Measurements from ENCODE around the gene RRM2. TPM values are rescaled to one million over a fixed set of nuclear protein-coding genes. Genes with fewer than 3 reads are reported as not detected.

The RRM2 gene
- polyA plus RNA-seq, 1 donor: 33.2 TPM

DNA sequence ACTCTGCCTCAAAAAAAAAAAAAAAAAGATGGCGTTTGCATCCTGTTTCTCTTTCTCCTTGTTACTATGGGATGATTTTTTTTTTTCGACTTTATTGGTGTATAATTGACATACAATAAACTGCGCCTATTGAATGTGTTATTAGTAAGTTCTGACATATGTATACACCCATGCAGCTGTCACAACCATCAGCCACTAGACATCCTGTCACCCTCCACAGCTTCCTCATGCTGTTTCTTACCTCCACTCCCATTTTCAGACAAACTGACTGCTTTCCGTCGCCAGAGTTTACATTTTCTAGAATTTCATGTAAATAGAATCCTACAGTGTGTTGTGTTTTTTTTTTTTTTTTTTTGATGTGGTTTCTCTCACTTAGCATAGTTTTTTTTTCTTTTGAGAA is 27.9 kb downstream of the RRM2 start:
- Histone ChIP-seq H3K4me1 (ENCODE audit: control insufficient read depth, insufficient read depth, low read length) (no peaks in the 10 kb centered on the region), H3K4me3 (ENCODE audit: low read length) (no peak overlapping the region), H3K36me3 (ENCODE audit: control insufficient read depth, insufficient read depth, low read length) (no peaks in the 10 kb centered on the region), H3K27me3 (ENCODE audit: control insufficient read depth, insufficient read depth, low read length) (no peaks in the 10 kb centered on the region), H3K27ac (ENCODE audit: low read length) (no peak overlapping the region), H3K9me3 (ENCODE audit: control insufficient read depth, low read depth, low read length) (no peaks in the 10 kb centered on the region)
- WGBS (ENCODE audit: insufficient coverage, low lambda C conversion rate): 100% methylated on average over 2 of the region's 5 CpGs
- DNase-seq: no peak

DNA sequence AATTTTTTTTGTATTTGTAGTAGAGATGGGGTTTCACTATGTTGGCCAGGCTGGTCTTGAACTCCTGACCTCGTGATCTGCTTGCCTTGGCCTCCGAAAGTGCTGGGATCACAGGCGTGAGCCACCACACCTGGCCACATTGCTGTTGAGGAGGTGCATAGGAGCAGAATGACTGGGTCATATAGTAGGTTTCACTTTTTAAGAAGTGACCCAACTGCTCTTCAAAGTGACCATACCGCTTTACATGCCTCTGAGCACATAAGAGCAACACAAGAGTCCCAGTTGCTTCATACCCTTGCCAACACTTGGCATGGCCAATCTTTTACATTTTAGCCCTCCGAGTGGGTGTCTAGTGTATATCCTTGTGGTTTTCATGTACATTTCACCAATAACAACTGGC is 28.9 kb downstream of the RRM2 start:
- Histone ChIP-seq H3K4me3 (ENCODE audit: low read length) (no peak overlapping the region), H3K27me3 (ENCODE audit: control insufficient read depth, insufficient read depth, low read length) (no peaks in the 10 kb centered on the region), H3K27ac (ENCODE audit: low read length) (no peak overlapping the region), H3K36me3 (ENCODE audit: control insufficient read depth, insufficient read depth, low read length) (no peaks in the 10 kb centered on the region), H3K4me1 (ENCODE audit: control insufficient read depth, insufficient read depth, low read length) (no peaks in the 10 kb centered on the region), H3K9me3 (ENCODE audit: control insufficient read depth, low read depth, low read length) (no peaks in the 10 kb centered on the region)
- DNase-seq: no peak
- WGBS (ENCODE audit: insufficient coverage, low lambda C conversion rate): no CpG with 5 or more reads among the region's 5 CpGs

DNA sequence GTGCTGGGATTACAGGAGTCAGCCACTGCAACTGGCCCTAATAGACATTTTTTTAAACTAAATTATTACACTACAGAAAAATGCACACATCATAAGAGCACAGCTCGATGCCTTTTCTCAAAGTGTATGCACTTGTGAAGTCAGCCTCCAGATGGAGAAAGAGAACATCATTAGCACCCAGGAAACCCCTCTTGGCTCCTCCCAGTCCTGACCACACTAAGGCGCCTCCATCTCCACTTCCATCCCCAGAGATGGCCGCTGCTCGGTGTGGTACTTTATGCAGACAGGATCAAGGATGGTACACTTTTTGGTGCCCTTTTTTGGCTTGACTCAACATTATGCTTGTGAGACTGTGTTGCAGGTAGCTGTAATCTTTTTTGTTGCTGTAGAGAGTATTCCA is 34.8 kb downstream of the RRM2 start:
- Histone ChIP-seq H3K27ac (ENCODE audit: low read length) (no peak overlapping the region), H3K9me3 (ENCODE audit: control insufficient read depth, low read depth, low read length) (no peaks in the 10 kb centered on the region), H3K27me3 (ENCODE audit: control insufficient read depth, insufficient read depth, low read length) (no peaks in the 10 kb centered on the region), H3K36me3 (ENCODE audit: control insufficient read depth, insufficient read depth, low read length) (no peaks in the 10 kb centered on the region), H3K4me1 (ENCODE audit: control insufficient read depth, insufficient read depth, low read length) (peaks cover 36% of the 10 kb centered on the region), H3K4me3 (ENCODE audit: low read length) (no peak overlapping the region)
- DNase-seq: no peak
- WGBS (ENCODE audit: insufficient coverage, low lambda C conversion rate): no CpG with 5 or more reads among the region's 4 CpGs

DNA sequence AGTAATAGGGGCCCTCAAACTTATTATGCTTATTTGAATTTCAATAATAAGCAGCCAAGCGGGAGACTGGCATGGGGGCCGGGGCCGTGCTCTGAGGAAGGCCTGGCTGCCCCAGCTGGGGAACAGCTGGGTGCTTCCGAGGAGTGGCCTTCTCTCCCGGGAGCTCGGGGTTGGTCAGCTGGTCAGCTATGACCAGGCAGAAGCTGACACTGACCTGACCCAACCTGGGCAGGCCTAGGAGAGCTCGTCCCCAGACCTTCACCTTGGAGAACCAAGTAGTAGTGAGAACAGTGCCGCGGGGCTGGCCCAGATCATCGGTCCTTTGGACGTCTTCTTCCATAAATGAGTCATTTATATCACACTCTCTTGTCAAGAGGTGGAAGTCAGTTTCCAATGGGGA is 36.1 kb downstream of the RRM2 start:
- H3K36me3 ChIP-seq (ENCODE audit: control insufficient read depth, insufficient read depth, low read length): no peaks in the 10 kb centered on the region
- no CpG with 5 or more reads among the region's 11 CpGs for WGBS (ENCODE audit: insufficient coverage, low lambda C conversion rate)
- H3K9me3 ChIP-seq (ENCODE audit: control insufficient read depth, low read depth, low read length): no peaks in the 10 kb centered on the region
- no peak overlapping the region for H3K4me3 ChIP-seq (ENCODE audit: low read length)
- no peaks in the 10 kb centered on the region for H3K27me3 ChIP-seq (ENCODE audit: control insufficient read depth, insufficient read depth, low read length)
- H3K27ac ChIP-seq (ENCODE audit: low read length): no peak overlapping the region
- no peak for DNase-seq
- peaks cover 47% of the 10 kb centered on the region for H3K4me1 ChIP-seq (ENCODE audit: control insufficient read depth, insufficient read depth, low read length)

DNA sequence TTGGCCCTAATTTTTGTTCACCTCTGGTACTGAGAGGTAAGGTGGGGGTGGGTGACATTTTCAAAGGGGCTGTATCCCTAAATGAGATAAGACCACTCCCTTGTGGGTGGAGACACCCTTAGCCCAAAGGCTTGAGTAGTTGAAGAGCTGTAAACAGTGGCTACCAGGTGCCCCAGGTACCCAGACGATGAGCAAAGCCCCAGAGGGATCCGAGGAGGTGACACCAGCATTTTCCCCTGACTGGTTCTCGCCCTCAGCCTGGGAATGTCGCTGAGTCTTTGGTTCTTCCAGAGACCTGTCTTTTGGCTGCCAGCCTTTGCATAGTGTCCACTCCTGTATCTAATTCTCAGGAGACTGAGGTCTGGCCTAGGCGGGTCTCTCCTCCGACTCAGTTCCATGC is 36.5 kb downstream of the RRM2 start:
- no peak overlapping the region for H3K4me3 ChIP-seq (ENCODE audit: low read length)
- H3K27ac ChIP-seq (ENCODE audit: low read length): peak overlapping the region; percentile 42
- no peaks in the 10 kb centered on the region for H3K36me3 ChIP-seq (ENCODE audit: control insufficient read depth, insufficient read depth, low read length)
- H3K27me3 ChIP-seq (ENCODE audit: control insufficient read depth, insufficient read depth, low read length): no peaks in the 10 kb centered on the region
- 80% methylated on average over 1 of the region's 6 CpGs for WGBS (ENCODE audit: insufficient coverage, low lambda C conversion rate)
- no peaks in the 10 kb centered on the region for H3K9me3 ChIP-seq (ENCODE audit: control insufficient read depth, low read depth, low read length)
- no peak for DNase-seq
- peaks cover 47% of the 10 kb centered on the region for H3K4me1 ChIP-seq (ENCODE audit: control insufficient read depth, insufficient read depth, low read length)

DNA sequence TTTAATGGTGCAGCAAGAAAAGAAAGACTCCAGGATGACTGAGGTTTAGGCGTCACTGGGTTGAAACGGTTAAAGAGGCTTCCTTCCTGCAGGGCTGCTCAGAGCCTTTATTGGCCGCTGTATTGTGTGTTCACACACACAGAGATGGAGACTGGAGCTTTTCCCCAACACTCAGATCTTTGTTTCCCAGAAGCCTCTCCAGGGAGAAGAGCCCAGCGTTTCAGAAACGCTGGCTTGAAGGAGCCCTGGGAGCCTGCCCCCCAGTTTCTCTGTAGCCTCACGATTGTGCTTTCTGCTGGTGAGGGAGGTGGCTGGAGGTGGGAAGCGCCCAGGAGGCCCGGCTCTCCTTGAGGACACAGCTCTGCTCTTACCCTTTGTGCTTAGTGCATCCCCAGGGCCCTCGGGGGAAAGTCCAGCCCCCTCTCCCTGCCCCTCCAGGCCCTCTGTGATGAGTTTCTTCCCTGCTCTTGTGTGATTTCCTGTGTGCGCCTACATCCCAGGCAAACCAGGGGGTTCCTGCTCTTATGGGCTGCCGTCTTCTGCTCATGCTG is 37.1 kb downstream of the RRM2 start:
- peak; percentile 66 to 85 for DNase-seq
- Histone ChIP-seq H3K4me3 (ENCODE audit: low read length) (no peak overlapping the region), H3K27ac (ENCODE audit: low read length) (peak overlapping the region; percentile 42), H3K9me3 (ENCODE audit: control insufficient read depth, low read depth, low read length) (no peaks in the 10 kb centered on the region), H3K36me3 (ENCODE audit: control insufficient read depth, insufficient read depth, low read length) (no peaks in the 10 kb centered on the region), H3K4me1 (ENCODE audit: control insufficient read depth, insufficient read depth, low read length) (peaks cover 47% of the 10 kb centered on the region), H3K27me3 (ENCODE audit: control insufficient read depth, insufficient read depth, low read length) (no peaks in the 10 kb centered on the region)
- WGBS (ENCODE audit: insufficient coverage, low lambda C conversion rate): 60% methylated on average over 1 of the region's 11 CpGs

DNA sequence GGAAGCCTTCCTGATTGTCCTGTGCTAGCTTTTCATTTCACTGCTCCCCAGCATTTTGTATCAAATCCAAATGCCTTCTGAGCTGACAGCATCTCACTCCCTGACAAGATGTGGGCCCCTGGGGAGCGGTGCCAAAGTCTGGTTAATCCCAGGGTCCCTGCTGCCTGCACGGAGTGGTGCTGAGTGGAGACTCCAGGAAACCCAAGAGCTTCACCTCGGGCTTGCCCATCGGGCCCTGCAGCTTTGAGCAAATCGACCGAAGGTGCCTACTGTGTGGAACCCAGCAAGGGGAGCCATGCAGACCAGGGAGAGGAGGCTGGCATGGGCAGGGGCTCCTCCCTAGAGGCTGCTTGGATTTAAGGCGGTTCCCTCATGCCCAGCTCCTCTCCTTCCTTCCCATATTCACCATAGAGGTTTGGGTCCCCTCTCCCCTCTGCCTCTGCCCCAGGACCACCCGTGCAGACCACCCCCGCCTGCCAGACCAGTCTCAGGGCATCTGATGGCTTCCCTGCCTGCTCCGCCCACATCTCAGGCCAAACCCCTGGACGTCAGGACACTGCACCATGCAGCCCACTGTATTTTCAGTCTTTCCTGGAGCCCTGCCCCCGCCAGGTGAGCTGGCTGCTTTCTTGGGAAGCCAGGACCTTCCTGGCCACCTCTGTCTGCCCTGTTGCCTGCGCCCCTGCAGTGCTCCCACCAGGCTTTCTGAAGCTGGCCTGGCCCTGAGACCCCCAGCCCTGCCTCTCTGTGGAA is 37.8 kb downstream of the RRM2 start:
- no peaks in the 10 kb centered on the region for H3K36me3 ChIP-seq (ENCODE audit: control insufficient read depth, insufficient read depth, low read length)
- no peak for DNase-seq
- H3K27me3 ChIP-seq (ENCODE audit: control insufficient read depth, insufficient read depth, low read length): no peaks in the 10 kb centered on the region
- H3K27ac ChIP-seq (ENCODE audit: low read length): peak overlapping the region; percentile 42
- H3K4me1 ChIP-seq (ENCODE audit: control insufficient read depth, insufficient read depth, low read length): peaks cover 47% of the 10 kb centered on the region
- no peak overlapping the region for H3K4me3 ChIP-seq (ENCODE audit: low read length)
- H3K9me3 ChIP-seq (ENCODE audit: control insufficient read depth, low read depth, low read length): no peaks in the 10 kb centered on the region
- no CpG with 5 or more reads among the region's 13 CpGs for WGBS (ENCODE audit: insufficient coverage, low lambda C conversion rate)

DNA sequence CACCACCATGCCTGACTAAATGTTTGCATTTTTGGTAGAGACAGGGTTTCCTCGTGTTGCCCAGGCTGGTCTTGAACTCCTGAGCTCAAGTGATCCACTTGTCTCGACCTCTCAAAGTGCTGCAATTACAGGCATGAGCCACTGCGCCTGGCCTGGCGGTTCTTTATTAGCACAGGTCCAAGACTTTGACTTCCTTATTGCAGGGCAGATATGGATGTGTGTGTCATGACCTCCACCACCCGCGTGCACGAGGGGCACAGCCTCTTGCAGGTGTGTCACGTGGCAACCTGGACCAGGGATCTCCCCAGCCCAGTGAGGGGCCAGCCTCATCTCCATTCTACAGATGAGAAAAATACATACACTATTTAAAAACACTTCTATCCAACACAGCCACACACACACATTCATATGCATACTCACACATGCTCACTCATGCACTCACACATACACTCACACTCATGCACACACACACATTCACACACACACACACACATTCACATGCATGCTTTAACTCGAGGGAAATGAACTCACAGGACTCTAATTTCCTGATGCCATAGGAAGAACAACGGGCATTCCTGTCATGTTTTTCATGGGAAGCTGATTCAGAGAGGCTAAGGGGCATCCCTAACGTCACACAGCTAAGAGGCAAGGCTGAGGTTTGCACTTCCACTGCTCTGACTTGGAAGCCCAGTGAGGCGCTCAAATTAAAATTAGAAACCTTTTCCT is 38.8 kb downstream of the RRM2 start:
- Histone ChIP-seq H3K27me3 (ENCODE audit: control insufficient read depth, insufficient read depth, low read length) (no peaks in the 10 kb centered on the region), H3K4me1 (ENCODE audit: control insufficient read depth, insufficient read depth, low read length) (peaks cover 47% of the 10 kb centered on the region), H3K4me3 (ENCODE audit: low read length) (no peak overlapping the region), H3K9me3 (ENCODE audit: control insufficient read depth, low read depth, low read length) (no peaks in the 10 kb centered on the region), H3K36me3 (ENCODE audit: control insufficient read depth, insufficient read depth, low read length) (no peaks in the 10 kb centered on the region), H3K27ac (ENCODE audit: low read length) (peak overlapping the region; percentile 56)
- peak; percentile 92 to 95 for DNase-seq
- no CpG with 5 or more reads among the region's 12 CpGs for WGBS (ENCODE audit: insufficient coverage, low lambda C conversion rate)

DNA sequence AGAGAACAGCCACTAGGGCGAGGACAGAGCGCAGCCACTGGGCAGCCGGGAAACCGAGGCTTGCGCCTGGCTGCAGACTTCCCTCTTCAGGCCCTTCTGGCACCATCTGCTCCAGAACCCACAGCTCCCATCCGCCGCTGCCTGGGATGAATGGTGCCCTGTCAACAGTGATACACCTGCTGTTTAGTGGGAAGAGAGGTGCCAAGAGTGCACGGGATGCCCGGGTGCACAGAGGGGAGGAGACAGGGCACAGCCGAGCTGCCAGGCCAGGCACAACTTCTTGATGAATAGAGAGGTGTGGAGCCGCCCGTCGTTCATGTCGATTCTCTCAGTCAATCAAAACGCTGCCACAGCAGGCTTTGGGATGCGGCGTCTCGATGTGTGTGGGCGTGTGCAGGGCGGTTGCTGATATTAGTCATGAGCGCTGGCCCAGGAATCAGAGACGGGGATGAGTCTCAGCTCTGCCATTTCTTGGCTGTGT is 39.5 kb downstream of the RRM2 start:
- Histone ChIP-seq H3K9me3 (ENCODE audit: control insufficient read depth, low read depth, low read length) (no peaks in the 10 kb centered on the region), H3K27ac (ENCODE audit: low read length) (peak overlapping the region; percentile 56), H3K27me3 (ENCODE audit: control insufficient read depth, insufficient read depth, low read length) (no peaks in the 10 kb centered on the region), H3K4me1 (ENCODE audit: control insufficient read depth, insufficient read depth, low read length) (peaks cover 49% of the 10 kb centered on the region), H3K4me3 (ENCODE audit: low read length) (no peak overlapping the region), H3K36me3 (ENCODE audit: control insufficient read depth, insufficient read depth, low read length) (no peaks in the 10 kb centered on the region)
- no peak for DNase-seq
- WGBS (ENCODE audit: insufficient coverage, low lambda C conversion rate): 100% methylated on average over 1 of the region's 22 CpGs

DNA sequence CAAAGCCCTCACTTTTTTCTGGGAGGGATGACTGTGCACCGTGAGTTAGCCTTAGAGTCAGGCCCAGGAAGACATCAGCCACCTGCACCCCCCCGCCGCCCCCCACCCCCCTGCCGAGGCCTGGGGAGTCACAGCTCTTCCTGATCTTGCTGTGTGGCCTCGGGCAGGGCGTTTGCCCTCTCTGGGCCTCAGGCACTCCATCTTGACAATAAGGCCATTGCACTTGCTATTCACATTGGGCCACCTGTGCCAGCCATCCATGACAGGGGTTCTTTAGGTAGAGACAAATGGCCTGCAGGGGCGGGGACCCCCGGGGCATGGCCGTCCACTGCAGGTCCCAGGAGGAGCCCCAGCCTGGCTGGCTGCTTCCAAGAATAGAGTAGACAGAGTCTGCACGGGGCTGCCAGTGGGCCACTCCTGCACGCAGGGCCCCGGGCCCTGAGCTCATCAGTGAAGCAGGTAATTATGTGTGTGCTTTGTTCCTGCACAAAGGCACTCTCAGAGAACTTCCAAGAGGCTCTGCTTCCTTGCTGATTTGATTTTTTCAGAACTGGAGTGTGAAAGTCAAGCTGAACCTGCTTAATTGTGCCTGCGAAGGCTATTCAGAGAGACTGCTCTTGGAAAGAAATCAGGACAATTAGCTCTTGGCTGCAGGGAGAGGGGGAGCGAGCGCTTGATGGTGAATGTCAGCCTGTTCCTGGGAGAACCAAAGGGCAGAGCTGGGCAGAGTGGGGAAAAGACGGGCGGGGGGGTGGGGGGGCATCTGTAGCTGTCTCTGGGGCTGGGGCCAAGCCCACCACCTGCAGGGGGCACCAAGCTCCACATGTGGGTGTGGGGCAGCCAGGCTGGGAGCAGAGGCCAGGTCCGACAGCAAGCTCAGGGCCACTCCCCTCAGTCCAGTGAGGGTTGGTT is 40.3 kb downstream of the RRM2 start:
- Histone ChIP-seq H3K4me1 (ENCODE audit: control insufficient read depth, insufficient read depth, low read length) (peaks cover 58% of the 10 kb centered on the region), H3K27me3 (ENCODE audit: control insufficient read depth, insufficient read depth, low read length) (no peaks in the 10 kb centered on the region), H3K27ac (ENCODE audit: low read length) (peak overlapping the region; percentile 37), H3K4me3 (ENCODE audit: low read length) (no peak overlapping the region), H3K36me3 (ENCODE audit: control insufficient read depth, insufficient read depth, low read length) (no peaks in the 10 kb centered on the region), H3K9me3 (ENCODE audit: control insufficient read depth, low read depth, low read length) (no peaks in the 10 kb centered on the region)
- no CpG with 5 or more reads among the region's 18 CpGs for WGBS (ENCODE audit: insufficient coverage, low lambda C conversion rate)
- peak in 1 of 2 donors; percentile 48 for DNase-seq
